HepG2 (cell line): Measurements from ENCODE around the gene NXPH4. TPM values are rescaled to one million over a fixed set of nuclear protein-coding genes. Genes with fewer than 3 reads are reported as not detected.

Source experiments
- HMG20A ChIP-seq: IDR thresholded peaks from 2 replicates; pipeline ENCODE4 v1.6.1; 2016; ENCODE audit warnings: borderline replicate concordance
- HNF1B ChIP-seq: sonication (generic); formaldehyde crosslinking; IDR thresholded peaks from 2 replicates; pipeline ENCODE4 v1.5.1; 2020; ENCODE audit warnings: mild to moderate bottlenecking, moderate library complexity, missing genetic modification reagents
- HNF4A ChIP-seq: sonication (generic); formaldehyde crosslinking; IDR thresholded peaks from 2 replicates; pipeline ENCODE4 v1.4.0; 2020; ENCODE audit warnings: missing genetic modification reagents
- HNRNPUL1 ChIP-seq: fragments of 200-400 bp; formaldehyde crosslinking; IDR thresholded peaks from 2 replicates; pipeline ENCODE4 v1.6.1; 2017; ENCODE audit warnings: low read depth, mild to moderate bottlenecking, low read length, moderate library complexity
- IKZF1 ChIP-seq: fragments of 450-650 bp; IDR thresholded peaks from 2 replicates; pipeline ENCODE4 v1.7.1; 2016
- MYC ChIP-seq: sonication (generic); formaldehyde crosslinking; IDR thresholded peaks from 2 replicates; pipeline ENCODE4 v1.9.0; 2021; ENCODE audit warnings: missing genetic modification reagents, borderline replicate concordance
- NCOR1 ChIP-seq: fragments of 200-600 bp; sonication (generic); IDR thresholded peaks from 2 replicates; pipeline ENCODE4 v1.7.0; 2017; ENCODE audit warnings: antibody characterized with exemption, low read length, borderline replicate concordance
- RORA ChIP-seq: sonication (generic); formaldehyde crosslinking; IDR thresholded peaks from 2 replicates; pipeline ENCODE4 v1.5.0; 2020; ENCODE audit warnings: mild to moderate bottlenecking, missing genetic modification reagents, moderate library complexity
- THAP7 ChIP-seq: sonication (generic); formaldehyde crosslinking; IDR thresholded peaks from 2 replicates; pipeline ENCODE4 v1.8.1; 2023; ENCODE audit warnings: mild to moderate bottlenecking, missing genetic modification reagents
- ZGPAT ChIP-seq: IDR thresholded peaks from 2 replicates; pipeline ENCODE4 v1.6.1; 2016; ENCODE audit warnings: mild to moderate bottlenecking
- ZIK1 ChIP-seq: sonication (generic); formaldehyde crosslinking; IDR thresholded peaks from 2 replicates; pipeline ENCODE4 v1.5.0; 2020; ENCODE audit warnings: mild to moderate bottlenecking, low read depth, missing genetic modification reagents, borderline replicate concordance
- ZNF382 ChIP-seq: sonication (generic); formaldehyde crosslinking; IDR thresholded peaks from 2 replicates; pipeline ENCODE4 v1.5.0; 2020; ENCODE audit warnings: missing genetic modification reagents, mild to moderate bottlenecking, borderline replicate concordance
- ZNF441 ChIP-seq: sonication (generic); formaldehyde crosslinking; IDR thresholded peaks from 2 replicates; pipeline ENCODE4 v1.7.0; 2021; ENCODE audit warnings: missing genetic modification reagents, borderline replicate concordance
- ZNF501 ChIP-seq: sonication (generic); formaldehyde crosslinking; IDR thresholded peaks from 2 replicates; pipeline ENCODE4 v1.5.1; 2020; ENCODE audit warnings: mild to moderate bottlenecking, moderate library complexity, missing genetic modification reagents
- ZNF670 ChIP-seq: sonication (generic); formaldehyde crosslinking; IDR thresholded peaks from 2 replicates; pipeline ENCODE4 v1.8.0; 2022; ENCODE audit warnings: mild to moderate bottlenecking, missing genetic modification reagents, borderline replicate concordance
- ZNF839 ChIP-seq: sonication (generic); formaldehyde crosslinking; IDR thresholded peaks from 2 replicates; pipeline ENCODE4 v1.4.0; 2020; ENCODE audit warnings: missing genetic modification reagents, mild to moderate bottlenecking, borderline replicate concordance
- polyA plus RNA-seq, 8 experiments: library from polyadenylated mRNA; depleted of rRNA in 3 of 8; stranded (reverse) in 7 of 8; unstranded in 1 of 8; fragments of >200 nt; fragmentation: Illumina TruSeq in 4 of 8; extraction: Trizol in 4 of 8; gene quantifications; 2 replicates each; pipeline versions ENCODE4 v1.2.1 to v1.2.3, GENCODE V29; 2011 to 2016; ENCODE audit warnings: low read depth in 4 of 8, missing spikeins in 1 of 8, mixed read lengths in 1 of 8; ENCODE audit not compliant: insufficient read depth in 1 of 8
- total RNA-seq, 5 experiments: library from RNA; depleted of rRNA; stranded (reverse); fragments of >200 nt; fragmentation: Illumina TruSeq; extraction: Trizol; gene quantifications; 2 replicates each; pipeline ENCODE4 v1.2.3, GENCODE V29; 2016; ENCODE audit warnings: low read depth in 1 of 5
- TF ChIP-seq, protein P1 (sequence below): sonication (generic); formaldehyde crosslinking; IDR thresholded peaks from 2 replicates; pipeline ENCODE4 v1.8.0; 2022; ENCODE audit warnings: missing genetic modification reagents, mild to moderate bottlenecking, moderate library complexity, borderline replicate concordance
- TF ChIP-seq, protein P2 (sequence below): sonication (generic); formaldehyde crosslinking; IDR thresholded peaks from 2 replicates; pipeline ENCODE4 v1.5.1; 2020; ENCODE audit warnings: mild to moderate bottlenecking, missing genetic modification reagents, moderate library complexity
- TF ChIP-seq, protein P3 (sequence below): sonication (generic); formaldehyde crosslinking; IDR thresholded peaks from 2 replicates; pipeline ENCODE4 v1.5.0; 2020; ENCODE audit warnings: mild to moderate bottlenecking, missing genetic modification reagents, borderline replicate concordance

NXPH4 gene
- total and polyA plus RNA-seq, 2 of the 13 experiments (the other 11 are each of a cell fraction or from before 2014, with no cell fraction given), result 0.13 TPM; not detected in 1

GRCh38 chr12:57238854-57239554 lies 22.4 kb downstream of the NXPH4 start (continued):
- TF ChIP-seq MYC (CRISPR knock-in tag), result peak; percentile 62; the same call in 1 of the 2 replicates
- TF ChIP-seq ZNF501 (CRISPR knock-in tag), result peak; percentile 46; the same call in 1 of the 2 replicates
- no peak for TF ChIP-seq IKZF1
- TF ChIP-seq, protein P1, sequence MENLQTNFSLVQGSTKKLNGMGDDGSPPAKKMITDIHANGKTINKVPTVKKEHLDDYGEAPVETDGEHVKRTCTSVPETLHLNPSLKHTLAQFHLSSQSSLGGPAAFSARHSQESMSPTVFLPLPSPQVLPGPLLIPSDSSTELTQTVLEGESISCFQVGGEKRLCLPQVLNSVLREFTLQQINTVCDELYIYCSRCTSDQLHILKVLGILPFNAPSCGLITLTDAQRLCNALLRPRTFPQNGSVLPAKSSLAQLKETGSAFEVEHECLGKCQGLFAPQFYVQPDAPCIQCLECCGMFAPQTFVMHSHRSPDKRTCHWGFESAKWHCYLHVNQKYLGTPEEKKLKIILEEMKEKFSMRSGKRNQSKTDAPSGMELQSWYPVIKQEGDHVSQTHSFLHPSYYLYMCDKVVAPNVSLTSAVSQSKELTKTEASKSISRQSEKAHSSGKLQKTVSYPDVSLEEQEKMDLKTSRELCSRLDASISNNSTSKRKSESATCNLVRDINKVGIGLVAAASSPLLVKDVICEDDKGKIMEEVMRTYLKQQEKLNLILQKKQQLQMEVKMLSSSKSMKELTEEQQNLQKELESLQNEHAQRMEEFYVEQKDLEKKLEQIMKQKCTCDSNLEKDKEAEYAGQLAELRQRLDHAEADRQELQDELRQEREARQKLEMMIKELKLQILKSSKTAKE, result no peak
- 0 out of 2 replicates have a peak, but pooled peaks have one; percentile 6 for TF ChIP-seq ZNF670 (CRISPR knock-in tag)
- TF ChIP-seq THAP7 (CRISPR knock-in tag), result peak; percentile 66; the same call in 1 of the 2 replicates
- peak; percentile 87; the same call in 1 of the 2 replicates for TF ChIP-seq ZNF839 (CRISPR knock-in tag)
- no peak for TF ChIP-seq HNRNPUL1
- no peak for TF ChIP-seq ZNF382
- no peak; the same call in 1 of the 2 replicates for TF ChIP-seq HNF4A
- TF ChIP-seq ZIK1 (CRISPR knock-in tag), result no peak
- TF ChIP-seq, protein P2, sequence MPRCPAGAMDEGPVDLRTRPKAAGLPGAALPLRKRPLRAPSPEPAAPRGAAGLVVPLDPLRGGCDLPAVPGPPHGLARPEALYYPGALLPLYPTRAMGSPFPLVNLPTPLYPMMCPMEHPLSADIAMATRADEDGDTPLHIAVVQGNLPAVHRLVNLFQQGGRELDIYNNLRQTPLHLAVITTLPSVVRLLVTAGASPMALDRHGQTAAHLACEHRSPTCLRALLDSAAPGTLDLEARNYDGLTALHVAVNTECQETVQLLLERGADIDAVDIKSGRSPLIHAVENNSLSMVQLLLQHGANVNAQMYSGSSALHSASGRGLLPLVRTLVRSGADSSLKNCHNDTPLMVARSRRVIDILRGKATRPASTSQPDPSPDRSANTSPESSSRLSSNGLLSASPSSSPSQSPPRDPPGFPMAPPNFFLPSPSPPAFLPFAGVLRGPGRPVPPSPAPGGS (CRISPR knock-in tag), result peak; percentile 55; the same call in 1 of the 2 replicates
- no peak for TF ChIP-seq HMG20A (CRISPR knock-in tag)
- no peak for TF ChIP-seq HNF1B (CRISPR knock-in tag)
- TF ChIP-seq, protein P3, sequence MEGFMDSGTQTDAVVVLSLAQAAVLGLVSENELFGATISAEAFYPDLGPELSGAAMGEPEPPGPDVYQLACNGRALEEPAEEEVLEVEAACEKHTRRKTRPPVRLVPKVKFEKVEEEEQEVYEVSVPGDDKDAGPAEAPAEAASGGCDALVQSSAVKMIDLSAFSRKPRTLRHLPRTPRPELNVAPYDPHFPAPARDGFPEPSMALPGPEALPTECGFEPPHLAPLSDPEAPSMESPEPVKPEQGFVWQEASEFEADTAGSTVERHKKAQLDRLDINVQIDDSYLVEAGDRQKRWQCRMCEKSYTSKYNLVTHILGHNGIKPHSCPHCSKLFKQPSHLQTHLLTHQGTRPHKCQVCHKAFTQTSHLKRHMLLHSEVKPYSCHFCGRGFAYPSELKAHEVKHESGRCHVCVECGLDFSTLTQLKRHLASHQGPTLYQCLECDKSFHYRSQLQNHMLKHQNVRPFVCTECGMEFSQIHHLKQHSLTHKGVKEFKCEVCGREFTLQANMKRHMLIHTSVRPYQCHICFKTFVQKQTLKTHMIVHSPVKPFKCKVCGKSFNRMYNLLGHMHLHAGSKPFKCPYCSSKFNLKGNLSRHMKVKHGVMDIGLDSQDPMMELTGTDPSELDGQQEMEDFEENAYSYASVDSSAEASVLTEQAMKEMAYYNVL (CRISPR knock-in tag), result peak; percentile 84
- no peak for TF ChIP-seq NCOR1
- TF ChIP-seq ZNF441 (CRISPR knock-in tag), result 0 out of 2 replicates have a peak, but pooled peaks have one; percentile 49
- TF ChIP-seq RORA, result no peak
- TF ChIP-seq ZGPAT (CRISPR knock-in tag), result peak; percentile 67; the same call in 1 of the 2 replicates
